H1 (cell line): ENCODE measurements around the gene EPHA4.

Source experiments
- BRCA1 ChIP-seq: IDR thresholded peaks from 2 replicates; pipeline ENCODE4 v1.6.1; 2012; ENCODE audit warnings: low read depth, low read length, improper control_type of control experiment
- CEBPB ChIP-seq: IDR thresholded peaks from 2 replicates; pipeline ENCODE4 v1.6.1; 2012; ENCODE audit warnings: low read depth, low read length
- CHD7 ChIP-seq: fragments of 300-600 bp; sonication (generic); IDR thresholded peaks from 2 replicates; pipeline ENCODE4 v1.7.1; 2012; ENCODE audit warnings: low read length, moderate library complexity, mild to moderate bottlenecking, inconsistent platforms; ENCODE audit not compliant: insufficient replicate concordance
- NRF1 ChIP-seq: IDR thresholded peaks from 2 replicates; pipeline ENCODE4 v1.6.1; 2011; ENCODE audit warnings: mild to moderate bottlenecking, low read depth, low read length, improper control_type of control experiment
- POLR2A ChIP-seq, 2 experiments: IDR thresholded peaks; 1 replicate in 1 of 2; 2 replicates in 1 of 2; pipeline ENCODE4 v1.6.1; 2011; ENCODE audit warnings: low read depth in 2 of 2, low read length in 2 of 2, mild to moderate bottlenecking in 2 of 2; ENCODE audit errors: control extremely low read depth in 1 of 2
- POLR2AphosphoS5 ChIP-seq: IDR thresholded peaks from 2 replicates; pipeline ENCODE4 v1.6.1; 2011; ENCODE audit warnings: low read depth, low read length
- RAD21 ChIP-seq, 2 experiments: IDR thresholded peaks in 1 of 2; conservative IDR thresholded peaks in 1 of 2; 2 replicates each; pipeline ENCODE4 v1.6.1; 2011; ENCODE audit warnings: low read depth in 2 of 2, low read length in 2 of 2, improper control_type of control experiment in 1 of 2, inconsistent platforms in 1 of 2, mild to moderate bottlenecking in 1 of 2, moderate library complexity in 1 of 2
- SIN3A ChIP-seq, 2 experiments: IDR thresholded peaks in 1 of 2; conservative IDR thresholded peaks in 1 of 2; 2 replicates each; pipeline ENCODE4 v1.6.1; 2011 to 2012; ENCODE audit warnings: low read length in 2 of 2, improper control_type of control experiment in 1 of 2, low read depth in 1 of 2, mild to moderate bottlenecking in 1 of 2
- TBP ChIP-seq: IDR thresholded peaks from 2 replicates; pipeline ENCODE4 v1.6.1; 2011; ENCODE audit warnings: low read depth, low read length, improper control_type of control experiment
- YY1 ChIP-seq: IDR thresholded peaks from 2 replicates; pipeline ENCODE4 v1.6.1; 2011; ENCODE audit warnings: low read depth, mild to moderate bottlenecking, low read length
- TF ChIP-seq, protein P1 (sequence below), 3 experiments: IDR thresholded peaks; 1 replicate in 2 of 3; 2 replicates in 1 of 3; pipeline versions ENCODE4 v1.5.1 to v1.6.1; 2011; ENCODE audit warnings: low read length in 3 of 3, mild to moderate bottlenecking in 3 of 3, inconsistent platforms in 2 of 3, low read depth in 1 of 3, moderate library complexity in 1 of 3; ENCODE audit not compliant: insufficient read depth in 1 of 3; ENCODE audit errors: control extremely low read depth in 1 of 3

DNA sequence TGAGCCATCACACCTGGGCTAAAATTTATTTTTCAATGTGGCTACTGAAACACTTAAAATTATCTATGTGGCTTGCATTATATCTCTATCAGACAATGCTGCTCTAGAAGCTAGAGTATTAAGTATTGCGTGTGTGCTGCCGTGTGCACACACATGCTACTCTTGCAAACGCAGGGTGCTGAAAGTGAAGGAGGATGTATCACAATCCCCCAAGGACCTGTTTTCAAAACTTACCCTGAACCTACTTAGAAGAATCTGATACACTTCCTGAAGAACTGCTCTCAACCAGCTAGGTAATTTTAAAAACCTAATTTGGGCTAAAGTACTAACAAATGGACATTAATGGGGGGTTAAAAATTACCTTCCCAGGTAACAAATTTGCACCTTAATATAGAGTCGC, 66.5 kb downstream of the EPHA4 start:
- TF ChIP-seq CEBPB (no peak), TBP (no peak), RAD21 (IDR thresholded peaks at IDR 0.05 in 1 of 2, conservative IDR thresholded peaks at IDR 0.05 in 1 of 2; ENCODE audit: low read depth in 2 of 2, low read length in 2 of 2) (no peak), YY1 (no peak), NRF1 (no peak), CHD7 (no peak), BRCA1 (no peak), SIN3A (conservative IDR thresholded peaks at IDR 0.05 in 1 of 2, IDR thresholded peaks at IDR 0.05 in 1 of 2; ENCODE audit: low read depth in 1 of 2, low read length in 2 of 2) (no peak), POLR2AphosphoS5 (no peak), POLR2A (IDR thresholded peaks at IDR 0.05; ENCODE audit: control extremely low read depth in 1 of 2, low read depth in 2 of 2, low read length in 2 of 2) (no peak)
- TF ChIP-seq, protein P1, sequence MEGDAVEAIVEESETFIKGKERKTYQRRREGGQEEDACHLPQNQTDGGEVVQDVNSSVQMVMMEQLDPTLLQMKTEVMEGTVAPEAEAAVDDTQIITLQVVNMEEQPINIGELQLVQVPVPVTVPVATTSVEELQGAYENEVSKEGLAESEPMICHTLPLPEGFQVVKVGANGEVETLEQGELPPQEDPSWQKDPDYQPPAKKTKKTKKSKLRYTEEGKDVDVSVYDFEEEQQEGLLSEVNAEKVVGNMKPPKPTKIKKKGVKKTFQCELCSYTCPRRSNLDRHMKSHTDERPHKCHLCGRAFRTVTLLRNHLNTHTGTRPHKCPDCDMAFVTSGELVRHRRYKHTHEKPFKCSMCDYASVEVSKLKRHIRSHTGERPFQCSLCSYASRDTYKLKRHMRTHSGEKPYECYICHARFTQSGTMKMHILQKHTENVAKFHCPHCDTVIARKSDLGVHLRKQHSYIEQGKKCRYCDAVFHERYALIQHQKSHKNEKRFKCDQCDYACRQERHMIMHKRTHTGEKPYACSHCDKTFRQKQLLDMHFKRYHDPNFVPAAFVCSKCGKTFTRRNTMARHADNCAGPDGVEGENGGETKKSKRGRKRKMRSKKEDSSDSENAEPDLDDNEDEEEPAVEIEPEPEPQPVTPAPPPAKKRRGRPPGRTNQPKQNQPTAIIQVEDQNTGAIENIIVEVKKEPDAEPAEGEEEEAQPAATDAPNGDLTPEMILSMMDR (IDR thresholded peaks at IDR 0.05; ENCODE audit: control extremely low read depth in 1 of 3, insufficient read depth in 1 of 3, low read depth in 1 of 3, low read length in 3 of 3): no peak
